HepG2 (cell line): ENCODE measurements around the gene FBXO10. TPM values are rescaled to one million over a fixed set of nuclear protein-coding genes. Genes with fewer than 3 reads are reported as not detected.

Experiments used
- FOXJ3 ChIP-seq: sonication (generic); formaldehyde crosslinking; IDR thresholded peaks from 2 replicates; pipeline ENCODE4 v1.4.0; 2020; ENCODE audit warnings: missing genetic modification reagents, mild to moderate bottlenecking, borderline replicate concordance
- HHEX ChIP-seq: IDR thresholded peaks from 2 replicates; pipeline ENCODE4 v1.6.1; 2016; ENCODE audit warnings: control low read depth
- KDM6A ChIP-seq: IDR thresholded peaks from 2 replicates; pipeline ENCODE4 v1.6.1; 2016; ENCODE audit warnings: low read depth
- MEF2D ChIP-seq: sonication (generic); formaldehyde crosslinking; IDR thresholded peaks from 2 replicates; pipeline ENCODE4 v1.5.1; 2020; ENCODE audit warnings: mild to moderate bottlenecking, missing genetic modification reagents
- RFX1 ChIP-seq: fragments of 450-650 bp; IDR thresholded peaks from 2 replicates; pipeline ENCODE4 v1.6.1; 2017
- ZNF432 ChIP-seq: sonication (generic); formaldehyde crosslinking; IDR thresholded peaks from 2 replicates; pipeline ENCODE4 v1.5.0; 2020; ENCODE audit warnings: missing genetic modification reagents, mild to moderate bottlenecking, borderline replicate concordance
- ZNF670 ChIP-seq: sonication (generic); formaldehyde crosslinking; IDR thresholded peaks from 2 replicates; pipeline ENCODE4 v1.8.0; 2022; ENCODE audit warnings: mild to moderate bottlenecking, missing genetic modification reagents, borderline replicate concordance
- ZNF674 ChIP-seq: sonication (generic); formaldehyde crosslinking; IDR thresholded peaks from 2 replicates; pipeline ENCODE4 v1.5.0; 2020; ENCODE audit warnings: low read depth, mild to moderate bottlenecking, missing genetic modification reagents
- polyA plus RNA-seq, 8 experiments: library from polyadenylated mRNA; depleted of rRNA in 3 of 8; stranded (reverse) in 7 of 8; unstranded in 1 of 8; fragments of >200 nt; fragmentation: Illumina TruSeq in 4 of 8; extraction: Trizol in 4 of 8; gene quantifications; 2 replicates each; pipeline versions ENCODE4 v1.2.1 to v1.2.3, GENCODE V29; 2011 to 2016; ENCODE audit warnings: low read depth in 4 of 8, missing spikeins in 1 of 8, mixed read lengths in 1 of 8; ENCODE audit not compliant: insufficient read depth in 1 of 8
- total RNA-seq, 5 experiments: library from RNA; depleted of rRNA; stranded (reverse); fragments of >200 nt; fragmentation: Illumina TruSeq; extraction: Trizol; gene quantifications; 2 replicates each; pipeline ENCODE4 v1.2.3, GENCODE V29; 2016; ENCODE audit warnings: low read depth in 1 of 5
- TF ChIP-seq, protein P1 (sequence below): IDR thresholded peaks from 2 replicates; pipeline ENCODE4 v1.6.1; 2016
- TF ChIP-seq, protein P2 (sequence below): sonication (generic); formaldehyde crosslinking; IDR thresholded peaks from 2 replicates; pipeline ENCODE4 v1.5.0; 2020; ENCODE audit warnings: mild to moderate bottlenecking, missing genetic modification reagents, borderline replicate concordance
- TF ChIP-seq, protein P3 (sequence below): sonication (generic); formaldehyde crosslinking; IDR thresholded peaks from 2 replicates; pipeline ENCODE4 v1.9.0; 2022; ENCODE audit warnings: missing genetic modification reagents, mild to moderate bottlenecking, borderline replicate concordance
- TF ChIP-seq, protein P4 (sequence below): sonication (generic); formaldehyde crosslinking; IDR thresholded peaks from 2 replicates; pipeline ENCODE4 v1.4.0; 2020; ENCODE audit warnings: mild to moderate bottlenecking, missing genetic modification reagents
- TF ChIP-seq, protein P5 (sequence below): sonication (generic); formaldehyde crosslinking; IDR thresholded peaks from 2 replicates; pipeline ENCODE4 v1.4.0; 2020; ENCODE audit warnings: missing genetic modification reagents
- TF ChIP-seq, protein P6 (sequence below): IDR thresholded peaks from 2 replicates; pipeline ENCODE4 v1.6.1; 2016; ENCODE audit warnings: low read depth, borderline replicate concordance

FBXO10 gene
- total and polyA plus RNA-seq, 2 of the 13 experiments (the other 11 are each of a cell fraction or from before 2014, with no cell fraction given), result 3.1 to 5.1 TPM

DNA sequence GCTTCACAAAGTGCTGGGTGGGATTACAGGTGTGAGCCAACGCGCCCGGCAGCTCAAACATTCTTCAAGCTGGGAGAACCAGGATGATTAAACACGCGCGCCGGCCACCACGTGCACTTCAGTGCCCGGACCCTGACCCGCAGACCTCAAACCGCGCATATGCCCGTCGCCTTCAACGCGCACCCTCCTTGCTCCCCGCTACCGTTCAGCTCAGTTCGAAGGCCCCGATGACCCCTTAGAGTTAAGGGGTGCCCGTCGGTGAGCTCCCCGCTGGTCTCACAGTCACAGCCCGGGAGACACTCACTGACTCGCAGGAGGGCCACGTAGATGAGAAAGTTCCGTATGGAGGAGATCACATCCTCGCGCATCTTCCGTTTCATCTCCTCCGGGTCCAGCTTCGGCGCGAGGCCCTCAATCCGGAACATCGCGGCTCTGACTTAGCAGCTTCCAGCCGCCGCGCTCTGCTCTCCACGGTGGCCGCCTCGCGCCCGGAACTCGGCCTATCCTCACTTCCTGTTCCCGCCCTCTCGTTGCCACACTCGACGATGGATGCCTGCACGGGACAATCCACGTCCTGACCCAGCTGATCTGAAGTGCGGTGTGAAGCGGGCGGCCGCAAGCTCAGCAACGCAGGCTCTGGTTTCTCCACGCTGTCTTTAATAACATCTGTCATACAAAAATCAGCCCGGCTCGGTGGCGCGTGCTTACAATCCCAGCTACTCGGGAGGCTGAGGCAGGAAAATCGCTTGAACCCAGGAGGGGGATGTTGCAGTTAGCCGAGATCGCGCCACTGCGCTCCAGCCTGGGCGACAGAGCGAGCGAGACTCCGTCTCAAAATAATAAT is 16.1 kb upstream of the FBXO10 start, which contains the start of gene TOMM5 (continued):
- TF ChIP-seq, protein P1, sequence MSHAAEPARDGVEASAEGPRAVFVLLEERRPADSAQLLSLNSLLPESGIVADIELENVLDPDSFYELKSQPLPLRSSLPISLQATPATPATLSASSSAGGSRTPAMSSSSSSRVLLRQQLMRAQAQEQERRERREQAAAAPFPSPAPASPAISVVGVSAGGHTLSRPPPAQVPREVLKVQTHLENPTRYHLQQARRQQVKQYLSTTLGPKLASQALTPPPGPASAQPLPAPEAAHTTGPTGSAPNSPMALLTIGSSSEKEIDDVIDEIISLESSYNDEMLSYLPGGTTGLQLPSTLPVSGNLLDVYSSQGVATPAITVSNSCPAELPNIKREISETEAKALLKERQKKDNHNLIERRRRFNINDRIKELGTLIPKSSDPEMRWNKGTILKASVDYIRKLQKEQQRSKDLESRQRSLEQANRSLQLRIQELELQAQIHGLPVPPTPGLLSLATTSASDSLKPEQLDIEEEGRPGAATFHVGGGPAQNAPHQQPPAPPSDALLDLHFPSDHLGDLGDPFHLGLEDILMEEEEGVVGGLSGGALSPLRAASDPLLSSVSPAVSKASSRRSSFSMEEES (CRISPR knock-in tag), result peak; percentile 53
- TF ChIP-seq ZNF670 (no peak; the same call in 1 of the 2 replicates), KDM6A (CRISPR knock-in tag) (no peak), ZNF432 (no peak), MEF2D (CRISPR knock-in tag) (peak; percentile 88), FOXJ3 (peak; percentile 71; the same call in 1 of the 2 replicates), HHEX (CRISPR knock-in tag) (no peak), ZNF674 (CRISPR knock-in tag) (peak; percentile 95), RFX1 (no peak)
- TF ChIP-seq, protein P2, sequence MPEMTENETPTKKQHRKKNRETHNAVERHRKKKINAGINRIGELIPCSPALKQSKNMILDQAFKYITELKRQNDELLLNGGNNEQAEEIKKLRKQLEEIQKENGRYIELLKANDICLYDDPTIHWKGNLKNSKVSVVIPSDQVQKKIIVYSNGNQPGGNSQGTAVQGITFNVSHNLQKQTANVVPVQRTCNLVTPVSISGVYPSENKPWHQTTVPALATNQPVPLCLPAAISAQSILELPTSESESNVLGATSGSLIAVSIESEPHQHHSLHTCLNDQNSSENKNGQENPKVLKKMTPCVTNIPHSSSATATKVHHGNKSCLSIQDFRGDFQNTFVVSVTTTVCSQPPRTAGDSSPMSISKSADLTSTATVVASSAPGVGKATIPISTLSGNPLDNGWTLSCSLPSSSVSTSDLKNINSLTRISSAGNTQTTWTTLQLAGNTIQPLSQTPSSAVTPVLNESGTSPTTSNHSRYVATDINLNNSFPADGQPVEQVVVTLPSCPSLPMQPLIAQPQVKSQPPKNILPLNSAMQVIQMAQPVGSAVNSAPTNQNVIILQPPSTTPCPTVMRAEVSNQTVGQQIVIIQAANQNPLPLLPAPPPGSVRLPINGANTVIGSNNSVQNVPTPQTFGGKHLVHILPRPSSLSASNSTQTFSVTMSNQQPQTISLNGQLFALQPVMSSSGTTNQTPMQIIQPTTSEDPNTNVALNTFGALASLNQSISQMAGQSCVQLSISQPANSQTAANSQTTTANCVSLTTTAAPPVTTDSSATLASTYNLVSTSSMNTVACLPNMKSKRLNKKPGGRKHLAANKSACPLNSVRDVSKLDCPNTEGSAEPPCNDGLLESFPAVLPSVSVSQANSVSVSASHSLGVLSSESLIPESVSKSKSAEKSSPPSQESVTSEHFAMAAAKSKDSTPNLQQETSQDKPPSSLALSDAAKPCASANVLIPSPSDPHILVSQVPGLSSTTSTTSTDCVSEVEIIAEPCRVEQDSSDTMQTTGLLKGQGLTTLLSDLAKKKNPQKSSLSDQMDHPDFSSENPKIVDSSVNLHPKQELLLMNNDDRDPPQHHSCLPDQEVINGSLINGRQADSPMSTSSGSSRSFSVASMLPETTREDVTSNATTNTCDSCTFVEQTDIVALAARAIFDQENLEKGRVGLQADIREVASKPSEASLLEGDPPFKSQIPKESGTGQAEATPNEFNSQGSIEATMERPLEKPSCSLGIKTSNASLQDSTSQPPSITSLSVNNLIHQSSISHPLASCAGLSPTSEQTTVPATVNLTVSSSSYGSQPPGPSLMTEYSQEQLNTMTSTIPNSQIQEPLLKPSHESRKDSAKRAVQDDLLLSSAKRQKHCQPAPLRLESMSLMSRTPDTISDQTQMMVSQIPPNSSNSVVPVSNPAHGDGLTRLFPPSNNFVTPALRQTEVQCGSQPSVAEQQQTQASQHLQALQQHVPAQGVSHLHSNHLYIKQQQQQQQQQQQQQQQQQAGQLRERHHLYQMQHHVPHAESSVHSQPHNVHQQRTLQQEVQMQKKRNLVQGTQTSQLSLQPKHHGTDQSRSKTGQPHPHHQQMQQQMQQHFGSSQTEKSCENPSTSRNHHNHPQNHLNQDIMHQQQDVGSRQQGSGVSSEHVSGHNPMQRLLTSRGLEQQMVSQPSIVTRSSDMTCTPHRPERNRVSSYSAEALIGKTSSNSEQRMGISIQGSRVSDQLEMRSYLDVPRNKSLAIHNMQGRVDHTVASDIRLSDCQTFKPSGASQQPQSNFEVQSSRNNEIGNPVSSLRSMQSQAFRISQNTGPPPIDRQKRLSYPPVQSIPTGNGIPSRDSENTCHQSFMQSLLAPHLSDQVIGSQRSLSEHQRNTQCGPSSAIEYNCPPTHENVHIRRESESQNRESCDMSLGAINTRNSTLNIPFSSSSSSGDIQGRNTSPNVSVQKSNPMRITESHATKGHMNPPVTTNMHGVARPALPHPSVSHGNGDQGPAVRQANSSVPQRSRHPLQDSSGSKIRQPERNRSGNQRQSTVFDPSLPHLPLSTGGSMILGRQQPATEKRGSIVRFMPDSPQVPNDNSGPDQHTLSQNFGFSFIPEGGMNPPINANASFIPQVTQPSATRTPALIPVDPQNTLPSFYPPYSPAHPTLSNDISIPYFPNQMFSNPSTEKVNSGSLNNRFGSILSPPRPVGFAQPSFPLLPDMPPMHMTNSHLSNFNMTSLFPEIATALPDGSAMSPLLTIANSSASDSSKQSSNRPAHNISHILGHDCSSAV, result no peak
- TF ChIP-seq, protein P3, sequence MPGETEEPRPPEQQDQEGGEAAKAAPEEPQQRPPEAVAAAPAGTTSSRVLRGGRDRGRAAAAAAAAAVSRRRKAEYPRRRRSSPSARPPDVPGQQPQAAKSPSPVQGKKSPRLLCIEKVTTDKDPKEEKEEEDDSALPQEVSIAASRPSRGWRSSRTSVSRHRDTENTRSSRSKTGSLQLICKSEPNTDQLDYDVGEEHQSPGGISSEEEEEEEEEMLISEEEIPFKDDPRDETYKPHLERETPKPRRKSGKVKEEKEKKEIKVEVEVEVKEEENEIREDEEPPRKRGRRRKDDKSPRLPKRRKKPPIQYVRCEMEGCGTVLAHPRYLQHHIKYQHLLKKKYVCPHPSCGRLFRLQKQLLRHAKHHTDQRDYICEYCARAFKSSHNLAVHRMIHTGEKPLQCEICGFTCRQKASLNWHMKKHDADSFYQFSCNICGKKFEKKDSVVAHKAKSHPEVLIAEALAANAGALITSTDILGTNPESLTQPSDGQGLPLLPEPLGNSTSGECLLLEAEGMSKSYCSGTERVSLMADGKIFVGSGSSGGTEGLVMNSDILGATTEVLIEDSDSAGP, result peak; percentile 92
- TF ChIP-seq, protein P4, sequence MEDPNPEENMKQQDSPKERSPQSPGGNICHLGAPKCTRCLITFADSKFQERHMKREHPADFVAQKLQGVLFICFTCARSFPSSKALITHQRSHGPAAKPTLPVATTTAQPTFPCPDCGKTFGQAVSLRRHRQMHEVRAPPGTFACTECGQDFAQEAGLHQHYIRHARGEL (CRISPR knock-in tag), result no peak
- TF ChIP-seq, protein P5, sequence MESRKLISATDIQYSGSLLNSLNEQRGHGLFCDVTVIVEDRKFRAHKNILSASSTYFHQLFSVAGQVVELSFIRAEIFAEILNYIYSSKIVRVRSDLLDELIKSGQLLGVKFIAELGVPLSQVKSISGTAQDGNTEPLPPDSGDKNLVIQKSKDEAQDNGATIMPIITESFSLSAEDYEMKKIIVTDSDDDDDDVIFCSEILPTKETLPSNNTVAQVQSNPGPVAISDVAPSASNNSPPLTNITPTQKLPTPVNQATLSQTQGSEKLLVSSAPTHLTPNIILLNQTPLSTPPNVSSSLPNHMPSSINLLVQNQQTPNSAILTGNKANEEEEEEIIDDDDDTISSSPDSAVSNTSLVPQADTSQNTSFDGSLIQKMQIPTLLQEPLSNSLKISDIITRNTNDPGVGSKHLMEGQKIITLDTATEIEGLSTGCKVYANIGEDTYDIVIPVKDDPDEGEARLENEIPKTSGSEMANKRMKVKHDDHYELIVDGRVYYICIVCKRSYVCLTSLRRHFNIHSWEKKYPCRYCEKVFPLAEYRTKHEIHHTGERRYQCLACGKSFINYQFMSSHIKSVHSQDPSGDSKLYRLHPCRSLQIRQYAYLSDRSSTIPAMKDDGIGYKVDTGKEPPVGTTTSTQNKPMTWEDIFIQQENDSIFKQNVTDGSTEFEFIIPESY (CRISPR knock-in tag), result 0 out of 2 replicates have a peak, but pooled peaks have one; percentile 69
- TF ChIP-seq, protein P6, sequence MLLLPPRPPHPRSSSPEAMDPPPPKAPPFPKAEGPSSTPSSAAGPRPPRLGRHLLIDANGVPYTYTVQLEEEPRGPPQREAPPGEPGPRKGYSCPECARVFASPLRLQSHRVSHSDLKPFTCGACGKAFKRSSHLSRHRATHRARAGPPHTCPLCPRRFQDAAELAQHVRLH (CRISPR knock-in tag), result peak; percentile 96
